GM19468 (cell line): ENCODE data around the gene PSTK.

Source experiments
- ATAC-seq: cut with Tn5 transposase; IDR thresholded peaks from one replicate; pipeline ENCODE4 v1.9.1; 2021; ENCODE audit warnings: mild to moderate bottlenecking, moderate library complexity, moderate number of reproducible peaks; ENCODE audit not compliant: unreplicated experiment; ENCODE audit errors: extremely low read depth

Gene PSTK

GRCh38 chr10:122980209-122981065 is at the start of gene PSTK:
Gene PSTK (plus strand): TSS chr10:122980401. CDS start chr10:122980480, 79 bp downstream.
- peak; percentile 92 for ATAC-seq

DNA sequence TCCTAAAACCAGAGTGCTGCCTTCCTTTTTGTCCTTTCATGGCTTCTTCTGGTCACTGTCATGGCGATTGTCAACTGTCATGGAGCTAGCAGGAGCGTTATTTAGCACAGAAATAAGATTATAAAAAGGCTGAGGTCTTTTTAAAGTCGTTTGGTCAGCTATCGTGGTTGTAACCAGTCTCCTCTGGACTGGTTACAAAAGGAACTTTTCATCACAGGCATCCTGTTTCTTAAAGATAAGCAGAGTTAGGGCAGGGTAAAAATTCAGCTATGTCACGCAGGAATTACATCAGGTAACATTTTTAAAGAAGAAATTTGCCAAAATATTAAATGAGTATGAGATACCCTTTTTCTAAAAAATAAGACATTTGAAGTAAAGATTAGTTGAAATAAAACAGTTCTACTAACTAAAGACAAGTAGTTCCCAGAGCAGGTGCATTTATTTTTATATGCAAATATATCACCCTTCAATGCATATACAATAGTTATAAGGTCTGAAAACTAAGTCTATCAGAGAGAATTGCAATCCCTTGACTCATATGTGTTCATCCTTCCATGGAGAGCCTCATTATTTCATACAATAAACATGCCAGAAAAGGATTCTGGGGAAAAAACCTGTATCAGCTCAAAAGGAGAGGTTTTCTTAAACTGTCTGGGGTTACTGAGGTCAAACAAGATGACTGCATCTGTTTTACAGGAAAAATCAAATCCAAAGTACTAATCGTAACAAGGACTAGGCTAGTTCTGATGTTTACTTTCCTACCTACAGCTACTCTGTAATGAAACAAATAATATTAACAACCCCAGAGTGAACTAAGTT is 48.9 kb upstream of the PSTK start:
- ATAC-seq = no peak

- no peak for ATAC-seq
These were observed 40.9 kb upstream of the PSTK start for GRCh38 chr10:122939133-122939855.

GRCh38 chr10:122939856-122940543 is 40.2 kb upstream of the PSTK start:
- no peak for ATAC-seq

DNA sequence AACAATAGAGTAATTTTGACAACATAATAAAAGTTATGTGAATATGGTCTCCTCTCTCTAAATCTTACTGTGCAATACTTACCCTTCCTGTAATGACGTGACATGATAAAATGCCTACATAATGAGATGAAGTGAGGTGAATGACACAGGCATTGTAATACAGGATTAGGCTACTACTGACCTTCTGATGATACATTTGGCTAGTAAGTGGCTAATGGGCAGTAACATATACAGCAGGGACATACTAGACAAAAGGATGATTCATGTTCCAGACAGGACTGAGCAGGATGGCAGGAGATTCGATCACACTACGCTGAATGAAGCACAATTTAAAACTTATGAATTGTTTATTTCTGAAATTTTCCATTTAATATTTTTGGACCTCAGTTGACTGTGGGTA is 30.9 kb upstream of the PSTK start:
- no peak for ATAC-seq

GRCh38 chr10:122953902-122954730 is 26.1 kb upstream of the PSTK start, which contains the start of gene C10orf88:
Gene C10orf88 (minus strand): TSS chr10:122954227. CDS start chr10:122954178, 49 bp downstream.
- ATAC-seq = peak; percentile 86

DNA sequence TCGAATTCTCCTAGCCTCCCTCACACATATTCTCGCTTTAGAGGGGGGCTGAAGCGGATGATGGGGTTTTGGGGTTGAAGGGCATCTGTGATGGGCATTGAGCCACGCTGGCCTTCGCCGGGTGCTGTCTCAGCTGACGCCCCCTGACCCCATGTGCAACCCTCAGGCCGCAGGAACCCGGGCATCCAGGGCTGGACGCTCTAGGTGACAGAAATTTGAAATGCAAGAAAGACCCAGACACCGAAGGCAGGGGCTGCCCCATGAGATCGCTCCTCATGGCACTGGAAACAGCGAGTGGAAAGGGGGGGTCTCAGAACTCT is 25.5 kb upstream of the PSTK start:
- ATAC-seq = no peak

DNA sequence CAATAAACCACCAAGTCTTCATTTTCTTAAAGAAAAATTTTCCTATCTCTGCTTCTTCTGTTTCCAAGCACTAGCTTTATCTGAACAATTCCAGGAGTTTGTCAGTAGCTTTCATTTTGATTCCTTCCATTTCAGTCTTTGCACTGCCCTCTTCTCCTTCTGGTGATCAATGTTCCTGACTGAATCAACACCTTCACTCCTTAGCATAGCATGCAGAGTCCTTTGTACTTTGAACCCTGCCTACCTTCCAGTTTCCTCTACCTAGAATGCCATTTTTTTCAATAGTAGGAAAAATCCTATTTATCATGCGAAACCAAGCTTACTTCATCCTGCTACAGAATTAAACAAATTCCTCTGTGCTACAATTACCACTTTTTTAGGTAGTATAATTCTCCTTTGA is 24.3 kb upstream of the PSTK start:
- no peak for ATAC-seq

- ATAC-seq = no peak
These were observed 22.7 kb upstream of the PSTK start for GRCh38 chr10:122957474-122957873.

DNA sequence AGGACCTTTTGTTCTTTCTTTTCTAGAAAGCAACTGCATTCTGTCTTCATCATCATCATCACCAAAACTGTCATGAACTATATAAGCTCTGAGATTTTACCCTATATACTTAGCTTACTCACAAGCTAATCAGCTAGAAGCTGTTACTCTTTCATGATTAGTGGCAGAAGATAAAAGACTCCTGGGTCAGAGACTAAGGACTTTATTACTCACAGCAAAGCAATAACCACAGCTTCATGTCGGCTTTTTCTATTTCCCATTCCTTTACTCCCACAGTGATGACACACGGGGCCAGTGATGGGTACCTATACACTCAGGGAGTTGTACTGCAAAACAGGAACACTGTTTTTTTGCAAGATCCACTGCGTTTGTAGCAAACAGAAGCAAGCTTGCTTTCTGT is 17.8 kb upstream of the PSTK start:
- ATAC-seq = no peak

GRCh38 chr10:122966879-122967278 is 13.3 kb upstream of the PSTK start:
- ATAC-seq = no peak

DNA sequence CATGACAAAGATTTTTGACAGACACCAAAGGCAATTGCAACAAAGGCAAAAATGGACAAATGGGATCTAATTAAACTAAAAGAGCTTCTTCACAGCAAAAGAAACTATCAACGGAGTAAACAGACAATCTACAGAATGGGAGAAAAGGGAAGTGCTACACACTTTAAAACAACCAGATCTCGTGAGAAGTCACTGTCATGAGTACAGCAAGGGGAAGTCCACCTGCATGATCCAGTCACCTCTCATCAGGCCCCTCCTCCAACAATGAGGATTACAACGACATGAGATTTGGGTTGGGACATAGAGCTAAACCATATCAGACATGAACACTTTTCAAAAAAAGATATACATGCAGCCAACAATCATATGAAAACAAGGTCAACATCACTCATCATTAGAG is 11.5 kb upstream of the PSTK start:
- ATAC-seq = no peak

- ATAC-seq = no peak
These were observed 6.2 kb upstream of the PSTK start for GRCh38 chr10:122974023-122974422.

- no peak for ATAC-seq
These were observed 5.6 kb upstream of the PSTK start for GRCh38 chr10:122974543-122975064.

DNA sequence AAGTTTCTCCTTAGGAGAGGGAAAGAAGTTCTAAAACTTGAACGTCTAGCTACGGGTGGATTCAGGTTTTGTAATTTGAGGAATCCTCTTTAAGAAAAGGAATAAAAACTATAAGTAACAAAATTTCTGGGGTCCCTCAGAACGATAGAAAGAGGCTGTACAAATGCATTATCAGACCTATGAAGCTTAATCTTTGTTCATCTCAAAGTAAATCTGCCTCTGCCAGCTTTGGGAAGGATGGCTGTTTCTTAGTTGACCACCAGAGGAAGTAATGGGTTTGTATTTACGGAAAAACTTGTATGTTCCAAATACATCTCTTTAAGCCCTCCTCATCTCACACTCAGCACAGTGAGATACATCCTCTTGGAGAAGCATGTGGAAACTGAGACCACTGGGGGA is 864 bp downstream of the PSTK start:
- ATAC-seq = no peak

DNA sequence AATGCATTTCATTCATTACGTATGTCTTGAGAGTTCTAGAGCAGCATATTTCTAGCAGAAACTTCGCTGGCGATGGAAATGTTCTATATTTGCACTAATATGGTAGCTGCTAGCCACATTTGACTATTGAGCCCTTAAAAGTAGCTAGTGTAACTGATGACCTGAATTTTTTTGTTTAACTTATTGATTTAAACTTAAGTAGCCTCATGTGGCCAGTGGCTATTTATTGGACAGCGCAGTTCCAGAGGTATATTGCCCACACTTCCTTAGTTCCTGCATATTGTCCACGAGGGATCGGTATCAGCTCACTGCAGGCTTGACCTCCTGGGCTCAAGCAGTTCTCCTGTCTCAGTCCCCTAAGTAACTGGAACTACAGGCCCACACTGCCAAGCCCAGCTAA is 3.7 kb downstream of the PSTK start:
- no peak for ATAC-seq

- no peak for ATAC-seq
These were observed 4.5 kb downstream of the PSTK start for GRCh38 chr10:122984708-122985107.

- ATAC-seq = no peak
These were observed 6.1 kb downstream of the PSTK start for GRCh38 chr10:122986335-122986734.

GRCh38 chr10:122988501-122988900 is 8.3 kb downstream of the PSTK start:
- ATAC-seq = no peak
